B cell (primary cell): ENCODE measurements around the gene WFDC2. TPM values are rescaled to one million over a fixed set of nuclear protein-coding genes. Genes with fewer than 3 reads are reported as not detected.

Source experiments
- ATAC-seq: fragments of 200-7000 bp; cut with Tn5 transposase; one replicate; pipeline ENCODE4 v1.10.0; 2021; ENCODE audit warnings: low read depth, mild to moderate bottlenecking, moderate number of reproducible peaks, moderate library complexity
- CTCF ChIA-PET: fragments of 350-600 bp; sonication (Branson Sonifier 250); formaldehyde crosslinking; loops from one replicate; lab custom pipeline; 2021; ENCODE audit warnings: antibody characterized with exemption, inconsistent platforms; lab: Charles Lee
- POLR2A ChIA-PET: fragments of 350-600 bp; sonication (Branson Sonifier 250); formaldehyde crosslinking; loops from one replicate; lab custom pipeline; 2021; ENCODE audit warnings: antibody characterized with exemption; lab: Charles Lee
- DNase-seq: peaks from one replicate; pipeline ENCODE4 v3.0.0; 2013
- H2AFZ ChIP-seq: 2 replicates; pipeline ENCODE4 v1.6.1; 2012; ENCODE audit warnings: mild to moderate bottlenecking, low read depth, low read length; ENCODE audit not compliant: insufficient read depth, poor library complexity, severe bottlenecking
- H3K27ac ChIP-seq, 2 donors: 1 replicate in 1 of 2; 2 replicates in 1 of 2; pipeline ENCODE4 v1.5.1; 2012 to 2013; ENCODE audit warnings: low read length in 2 of 2, mild to moderate bottlenecking in 2 of 2, moderate library complexity in 1 of 2
- H3K27me3 ChIP-seq, 4 experiments: fragments of 200-600 bp in 1 of 4; sonication (generic) in 1 of 4; replicated peaks in 1 of 4; 1 replicate in 2 of 4; 2 replicates in 2 of 4; pipeline versions ENCODE4 v1.6.1 to v1.7.0; 2013 to 2016; ENCODE audit warnings: low read length in 3 of 4, mild to moderate bottlenecking in 2 of 4, mixed read lengths in 1 of 4, moderate library complexity in 1 of 4; ENCODE audit not compliant: insufficient read depth in 4 of 4, control insufficient read depth in 3 of 4; ENCODE audit errors: control extremely low read depth in 1 of 4
- H3K36me3 ChIP-seq, 2 experiments: replicated peaks in 1 of 2; 1 replicate in 1 of 2; 2 replicates in 1 of 2; pipeline versions ENCODE4 v1.6.1 to v1.7.1; 2013; ENCODE audit warnings: low read length in 1 of 2; ENCODE audit not compliant: insufficient read depth in 2 of 2, control insufficient read depth in 1 of 2; ENCODE audit errors: control extremely low read depth in 1 of 2, extremely low read depth in 1 of 2
- H3K4me1 ChIP-seq, 2 donors: fragments of 200-600 bp in 1 of 2; sonication (generic) in 1 of 2; 1 replicate in 1 of 2; 2 replicates in 1 of 2; pipeline versions ENCODE4 v1.5.1 to v1.6.1; 2013 to 2017; ENCODE audit warnings: low read length in 2 of 2; ENCODE audit not compliant: control insufficient read depth in 2 of 2, insufficient read depth in 2 of 2
- H3K4me2 ChIP-seq: replicated peaks from 2 replicates; pipeline ENCODE3; 2012; ENCODE audit warnings: mild to moderate bottlenecking, low read depth, low read length; ENCODE audit not compliant: poor library complexity, severe bottlenecking
- H3K4me3 ChIP-seq, 5 experiments: fragments of 200-600 bp in 1 of 5; sonication (generic) in 1 of 5; 1 replicate in 3 of 5; 2 replicates in 2 of 5; pipeline versions ENCODE4 v1.5.1 to v1.7.0; 2011 to 2016; ENCODE audit warnings: low read length in 4 of 5, mild to moderate bottlenecking in 4 of 5, low read depth in 2 of 5, control low read depth in 1 of 5, moderate library complexity in 1 of 5; ENCODE audit not compliant: insufficient read depth in 1 of 5; ENCODE audit errors: control extremely low read depth in 1 of 5, extremely low read depth in 1 of 5
- H3K79me2 ChIP-seq: fragments of 200-600 bp; sonication (generic); one replicate; pipeline ENCODE4 v1.6.0; 2016; ENCODE audit warnings: low read length; ENCODE audit not compliant: control insufficient read depth, insufficient read depth
- H3K9ac ChIP-seq: fragments of 200-600 bp; sonication (generic); 2 replicates; pipeline ENCODE4 v1.6.1; 2017; ENCODE audit warnings: mild to moderate bottlenecking, low read length, moderate library complexity
- H3K9me3 ChIP-seq, 3 donors: one replicate each; pipeline versions ENCODE4 v1.6.1 to v1.7.1; 2013; ENCODE audit warnings: low read length in 2 of 3; ENCODE audit not compliant: control insufficient read depth in 2 of 3, insufficient read depth in 1 of 3; ENCODE audit errors: control extremely low read depth in 1 of 3
- H4K20me1 ChIP-seq: 2 replicates; pipeline ENCODE4 v1.6.0; 2012; ENCODE audit warnings: mild to moderate bottlenecking, low read length; ENCODE audit not compliant: insufficient read depth, control insufficient read depth, poor library complexity, severe bottlenecking
- H3K27ac Mint-ChIP-seq: one replicate; pipeline ENCODE4 v1.8.0; 2021; ENCODE audit warnings: mixed read lengths
- H3K27me3 Mint-ChIP-seq: one replicate; pipeline ENCODE4 v1.8.0; 2021; ENCODE audit warnings: mixed read lengths
- H3K4me1 Mint-ChIP-seq: one replicate; pipeline ENCODE4 v1.8.0; 2021; ENCODE audit warnings: mixed read lengths
- H3K4me3 Mint-ChIP-seq: one replicate; pipeline ENCODE4 v1.8.0; 2021; ENCODE audit warnings: mixed read lengths
- H3K9me3 Mint-ChIP-seq: one replicate; pipeline ENCODE4 v1.8.0; 2022; ENCODE audit warnings: mixed read lengths; ENCODE audit not compliant: insufficient read depth
- EZH2 ChIP-seq: IDR thresholded peaks from 2 replicates; pipeline ENCODE4 v1.6.1; 2012; ENCODE audit warnings: borderline replicate concordance, low read depth, mild to moderate bottlenecking, moderate library complexity, low read length; ENCODE audit not compliant: insufficient read depth, poor library complexity, severe bottlenecking
- WGBS: methylation state at CpG from one replicate; pipeline ENCODE4 v1.1.5; 2013; ENCODE audit warnings: missing lambda C conversion rate; ENCODE audit not compliant: insufficient coverage; 5-methylcytosine and 5-hydroxymethylcytosine counted together
- intact Hi-C: fragments of 100-400 bp; cut with micrococcal nuclease; formaldehyde crosslinking; loops from one replicate; pipeline ENCODE4 v1.10.0; 2022
- polyA plus RNA-seq: library from polyadenylated mRNA; depleted of rRNA; stranded (reverse); fragments of >200 nt; gene quantifications from 2 replicates; pipeline ENCODE4 v1.2.3, GENCODE V29; 2012
- total RNA-seq, 2 donors: library from RNA; stranded (reverse); fragments of 120-200 nt in 1 of 2; gene quantifications; 1 replicate in 1 of 2; 2 replicates in 1 of 2; pipeline versions ENCODE4 v1.2.3 to v1.2.4, GENCODE V29; 2013 to 2022
- TF ChIP-seq, protein P1 (sequence below): fragments of 200-600 bp; IDR thresholded peaks from one replicate; pipeline ENCODE4 v1.8.0; 2022; ENCODE audit warnings: antibody characterized with exemption, mild to moderate bottlenecking

WFDC2 gene
- total and polyA plus RNA-seq, 2 donors (not counting 1 experiment from before 2014, with no cell fraction given) = 0.81 TPM; not detected in 1

DNA sequence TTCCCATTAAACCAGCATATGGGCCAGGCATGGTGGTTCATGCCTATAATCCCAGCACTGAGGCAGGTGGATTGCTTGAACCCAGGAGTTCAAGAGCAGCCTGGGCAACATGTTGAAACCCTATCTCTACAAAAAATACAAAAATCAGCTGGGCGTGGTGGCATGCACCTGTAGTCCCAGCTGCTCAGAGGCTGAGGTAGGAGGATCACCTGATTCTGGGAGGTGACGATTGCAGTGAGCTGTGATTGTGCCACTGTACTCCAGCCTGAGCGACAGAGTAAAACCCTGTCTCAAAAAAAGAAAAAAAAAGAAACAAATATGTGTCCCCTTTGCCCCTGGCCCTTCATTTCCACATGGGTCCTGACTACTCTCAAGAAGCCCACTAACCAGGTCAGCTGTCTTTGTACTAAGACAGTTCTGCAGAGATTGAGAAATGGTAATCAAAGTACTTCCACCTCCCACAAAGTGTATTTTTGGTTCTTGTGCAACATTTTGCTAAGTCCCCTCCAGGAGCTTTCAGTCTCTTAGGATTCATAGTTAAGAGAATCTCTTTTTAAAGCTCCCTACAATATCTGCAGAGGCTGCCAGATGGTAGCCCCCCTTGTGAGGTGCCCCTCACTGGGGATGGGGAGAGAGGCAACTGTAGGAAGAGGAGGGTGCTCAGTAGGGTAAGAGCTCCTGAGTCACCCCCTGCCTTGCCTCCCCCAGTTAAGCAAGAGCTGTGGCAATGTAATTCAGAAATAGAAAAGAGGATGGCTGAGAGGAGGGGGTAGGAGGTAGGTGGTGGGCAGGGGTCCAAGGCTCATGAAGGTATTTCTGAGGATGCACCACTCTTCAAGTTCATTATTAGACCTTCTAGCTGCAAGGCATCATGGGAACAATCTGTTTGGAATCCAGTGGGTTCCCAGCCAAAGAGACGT, 16.5 kb upstream of the WFDC2 start:
- POLR2A ChIA-PET = no interaction called here

More for the DNA sequence above, 16.5 kb upstream of the WFDC2 start:
- Mint-ChIP-seq H3K27ac (no peak overlapping the region), H3K4me1 (peaks cover 17% of the 10 kb centered on the region), H3K9me3 (no peaks in the 10 kb centered on the region), H3K4me3 (no peak overlapping the region), H3K27me3 (peaks cover 7% of the 10 kb centered on the region)
- Histone ChIP-seq H3K4me1 (peaks cover 12 to 16% of the 10 kb centered on the region in 2 donors), H3K9me3 (no peaks in the 10 kb centered on the region), H4K20me1 (no peaks in the 10 kb centered on the region), H3K4me2 (peak overlapping the region; percentile 51), H3K27me3 (peaks cover 0 to 5% (median 0%) of the 10 kb centered on the region in 4 experiments), H3K27ac (no peak overlapping the region), H3K4me3 (no peak overlapping the region), H2AFZ (no peak overlapping the region), H3K36me3 (no peaks in the 10 kb centered on the region), H3K79me2 (no peaks in the 10 kb centered on the region), H3K9ac (no peak overlapping the region)
- no peak for DNase-seq
- CTCF ChIA-PET = interaction anchor here (1.4 to 7.8 kb wide), 9 partner anchors 9 to 318 kb away, joined by 4 to 79 read pairs (median 11); partner anchors contain the start of gene SYS1
- intact Hi-C loops = loop anchor here (10.0 kb wide), 1 partner anchor 322 kb away; no protein-coding TSS in a partner anchor
- WGBS = 70% methylated on average over 3 of the region's 4 CpGs
- ATAC-seq = no peak
- TF ChIP-seq EZH2 = no peak
- TF ChIP-seq, protein P1, sequence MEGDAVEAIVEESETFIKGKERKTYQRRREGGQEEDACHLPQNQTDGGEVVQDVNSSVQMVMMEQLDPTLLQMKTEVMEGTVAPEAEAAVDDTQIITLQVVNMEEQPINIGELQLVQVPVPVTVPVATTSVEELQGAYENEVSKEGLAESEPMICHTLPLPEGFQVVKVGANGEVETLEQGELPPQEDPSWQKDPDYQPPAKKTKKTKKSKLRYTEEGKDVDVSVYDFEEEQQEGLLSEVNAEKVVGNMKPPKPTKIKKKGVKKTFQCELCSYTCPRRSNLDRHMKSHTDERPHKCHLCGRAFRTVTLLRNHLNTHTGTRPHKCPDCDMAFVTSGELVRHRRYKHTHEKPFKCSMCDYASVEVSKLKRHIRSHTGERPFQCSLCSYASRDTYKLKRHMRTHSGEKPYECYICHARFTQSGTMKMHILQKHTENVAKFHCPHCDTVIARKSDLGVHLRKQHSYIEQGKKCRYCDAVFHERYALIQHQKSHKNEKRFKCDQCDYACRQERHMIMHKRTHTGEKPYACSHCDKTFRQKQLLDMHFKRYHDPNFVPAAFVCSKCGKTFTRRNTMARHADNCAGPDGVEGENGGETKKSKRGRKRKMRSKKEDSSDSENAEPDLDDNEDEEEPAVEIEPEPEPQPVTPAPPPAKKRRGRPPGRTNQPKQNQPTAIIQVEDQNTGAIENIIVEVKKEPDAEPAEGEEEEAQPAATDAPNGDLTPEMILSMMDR = no peak
